HG03558 (cell line): Measurements from ENCODE around the gene SRSF1.
A peak's percentile ranks its signal among the peaks of the same experiment; 100 is the strongest.
"Not testable (repeated sequence)": the region's sequence is repeated elsewhere in the genome, so short reads cannot be mapped to it uniquely, and the experiment has no call there.

ENCODE experiments used
- ATAC-seq: cut with Tn5 transposase; IDR thresholded peaks from one replicate; pipeline ENCODE4 v1.9.1; 2021; ENCODE audit warnings: moderate number of reproducible peaks; ENCODE audit not compliant: unreplicated experiment; ENCODE audit errors: extremely low read depth

Gene SRSF1

GRCh38 chr17:58006924-58007780 is at the start of gene SRSF1:
Gene SRSF1 (minus strand): TSS chr17:58007246. CDS start chr17:58007137, 109 bp downstream.
- peak; percentile 76 for ATAC-seq

GRCh38 chr17:58056476-58056875 is 49.4 kb upstream of the SRSF1 start:
- no peak for ATAC-seq

- ATAC-seq = no peak
Measured at GRCh38 chr17:58054641-58055040, 47.6 kb upstream of the SRSF1 start.

GRCh38 chr17:58052945-58053715 is 46.1 kb upstream of the SRSF1 start:
- ATAC-seq = no peak

- ATAC-seq = no peak
Measured at GRCh38 chr17:58052407-58052806, 45.4 kb upstream of the SRSF1 start.

GRCh38 chr17:58051468-58051867 is 44.4 kb upstream of the SRSF1 start:
- ATAC-seq = no peak

- no peak for ATAC-seq
Measured at GRCh38 chr17:58050966-58051365, 43.9 kb upstream of the SRSF1 start.

GRCh38 chr17:58049533-58049932 is 42.5 kb upstream of the SRSF1 start:
- ATAC-seq = no peak

- no peak for ATAC-seq
Measured at GRCh38 chr17:58047376-58048150, 40.5 kb upstream of the SRSF1 start.

- no peak for ATAC-seq
Measured at GRCh38 chr17:58046239-58047094, 39.4 kb upstream of the SRSF1 start.

GRCh38 chr17:58044256-58044655 is 37.2 kb upstream of the SRSF1 start:
- not testable (repeated sequence) for ATAC-seq

GRCh38 chr17:58043221-58044181 is 36.5 kb upstream of the SRSF1 start:
- no peak for ATAC-seq

- ATAC-seq = no peak
Measured at GRCh38 chr17:58041161-58041560, 34.1 kb upstream of the SRSF1 start.

GRCh38 chr17:58040386-58040785 is 33.3 kb upstream of the SRSF1 start:
- ATAC-seq = no peak

- no peak for ATAC-seq
Measured at GRCh38 chr17:58039975-58040374, 32.9 kb upstream of the SRSF1 start.

- no peak for ATAC-seq
Measured at GRCh38 chr17:58032691-58033415, 25.8 kb upstream of the SRSF1 start.

GRCh38 chr17:58028578-58028977 is 21.5 kb upstream of the SRSF1 start:
- ATAC-seq = no peak

GRCh38 chr17:58020401-58020800 is 13.4 kb upstream of the SRSF1 start:
- ATAC-seq = no peak
